Measurements from ENCODE around the gene C1orf210. TPM values are rescaled to one million over a fixed set of nuclear protein-coding genes. Genes with fewer than 3 reads are reported as not detected.

C1orf210 gene
- polyA plus RNA-seq, 2 of the 4 experiments (the other 2 are of a cell fraction): not detected

DNA sequence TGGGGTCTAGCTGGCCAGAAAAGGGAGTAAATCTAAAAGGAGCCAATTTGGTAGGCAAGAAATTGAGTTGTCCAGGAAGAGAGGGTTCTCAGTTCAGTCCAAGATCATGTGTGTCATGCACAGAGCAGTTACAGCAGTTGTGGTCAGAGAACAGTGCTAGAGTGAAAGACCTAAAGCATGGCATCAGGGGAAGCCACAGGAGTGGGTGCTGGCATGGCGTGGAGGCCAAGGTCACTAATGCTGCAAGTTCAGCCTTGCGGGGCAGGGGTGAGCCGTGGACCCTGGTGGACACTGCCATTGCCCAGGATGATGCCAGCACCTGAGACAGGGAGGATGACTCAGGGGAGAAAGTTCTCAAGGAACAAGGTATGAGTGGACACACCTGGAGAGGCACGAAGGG is 32.2 kb downstream of the C1orf210 start:
- no peak for TF ChIP-seq NR3C1 (IDR thresholded peaks at IDR 0.05)
- TF ChIP-seq, protein P1, sequence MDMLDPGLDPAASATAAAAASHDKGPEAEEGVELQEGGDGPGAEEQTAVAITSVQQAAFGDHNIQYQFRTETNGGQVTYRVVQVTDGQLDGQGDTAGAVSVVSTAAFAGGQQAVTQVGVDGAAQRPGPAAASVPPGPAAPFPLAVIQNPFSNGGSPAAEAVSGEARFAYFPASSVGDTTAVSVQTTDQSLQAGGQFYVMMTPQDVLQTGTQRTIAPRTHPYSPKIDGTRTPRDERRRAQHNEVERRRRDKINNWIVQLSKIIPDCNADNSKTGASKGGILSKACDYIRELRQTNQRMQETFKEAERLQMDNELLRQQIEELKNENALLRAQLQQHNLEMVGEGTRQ (IDR thresholded peaks at IDR 0.05): no peak
- TF ChIP-seq ZNF302 (CRISPR knock-in tag; IDR thresholded peaks at IDR 0.05): no peak
- TF ChIP-seq CBX8 (IDR thresholded peaks at IDR 0.05): no peak
- no peak for TF ChIP-seq HDAC2 (IDR thresholded peaks at IDR 0.05)
- TF ChIP-seq POLR2A (IDR thresholded peaks at IDR 0.05; ENCODE audit: low read length): no peak
- TF ChIP-seq CHD2 (IDR thresholded peaks at IDR 0.05; ENCODE audit: low read length, partially characterized antibody): no peak
- no peak for TF ChIP-seq MYC (IDR thresholded peaks at IDR 0.05; ENCODE audit: borderline replicate concordance, low read length)
- TF ChIP-seq CHD4 (IDR thresholded peaks at IDR 0.05; ENCODE audit: borderline replicate concordance): no peak
- no peak for TF ChIP-seq SREBF2 (IDR thresholded peaks at IDR 0.05)
- TF ChIP-seq JUNB (IDR thresholded peaks at IDR 0.05): no peak
- no peak for TF ChIP-seq HOXB13 (CRISPR knock-in tag; IDR thresholded peaks at IDR 0.05; ENCODE audit: low read depth)
- TF ChIP-seq, protein P2, sequence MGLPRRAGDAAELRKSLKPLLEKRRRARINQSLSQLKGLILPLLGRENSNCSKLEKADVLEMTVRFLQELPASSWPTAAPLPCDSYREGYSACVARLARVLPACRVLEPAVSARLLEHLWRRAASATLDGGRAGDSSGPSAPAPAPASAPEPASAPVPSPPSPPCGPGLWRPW (IDR thresholded peaks at IDR 0.05): no peak
- no peak for TF ChIP-seq JUN (IDR thresholded peaks at IDR 0.05)
- no peak for TF ChIP-seq RARB (CRISPR knock-in tag; IDR thresholded peaks at IDR 0.05)
- TF ChIP-seq CEBPB (IDR thresholded peaks at IDR 0.05): no peak
- no peak for TF ChIP-seq HOXA7 (CRISPR knock-in tag; IDR thresholded peaks at IDR 0.05)
- TF ChIP-seq, protein P3, sequence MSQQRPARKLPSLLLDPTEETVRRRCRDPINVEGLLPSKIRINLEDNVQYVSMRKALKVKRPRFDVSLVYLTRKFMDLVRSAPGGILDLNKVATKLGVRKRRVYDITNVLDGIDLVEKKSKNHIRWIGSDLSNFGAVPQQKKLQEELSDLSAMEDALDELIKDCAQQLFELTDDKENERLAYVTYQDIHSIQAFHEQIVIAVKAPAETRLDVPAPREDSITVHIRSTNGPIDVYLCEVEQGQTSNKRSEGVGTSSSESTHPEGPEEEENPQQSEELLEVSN (IDR thresholded peaks at IDR 0.05; ENCODE audit: borderline replicate concordance, low read depth): no peak
- no peak for TF ChIP-seq ZFP36 (IDR thresholded peaks at IDR 0.05; ENCODE audit: borderline replicate concordance, partially characterized antibody)
- TF ChIP-seq MAX (IDR thresholded peaks at IDR 0.05): no peak
- FAIRE-seq: no peak
- Histone ChIP-seq H3K4me2 (no peak overlapping the region), H3K27ac (no peak overlapping the region), H3K4me3 (no peak overlapping the region), H3K9me3 (peaks cover 3% of the 10 kb centered on the region; the same call in 1 of the 3 replicates), H3K4me1 (no peaks in the 10 kb centered on the region)
- ChIA-PET CTCF (no interaction called here), POLR2A (no interaction called here)
- no peak for DNase-seq (ENCODE audit: low read depth in 1 of 2, low spot score in 1 of 2)
- no peak for ATAC-seq
- 59% methylated on average over 3 of the region's 4 CpGs for WGBS (ENCODE audit: missing lambda C conversion rate)

DNA sequence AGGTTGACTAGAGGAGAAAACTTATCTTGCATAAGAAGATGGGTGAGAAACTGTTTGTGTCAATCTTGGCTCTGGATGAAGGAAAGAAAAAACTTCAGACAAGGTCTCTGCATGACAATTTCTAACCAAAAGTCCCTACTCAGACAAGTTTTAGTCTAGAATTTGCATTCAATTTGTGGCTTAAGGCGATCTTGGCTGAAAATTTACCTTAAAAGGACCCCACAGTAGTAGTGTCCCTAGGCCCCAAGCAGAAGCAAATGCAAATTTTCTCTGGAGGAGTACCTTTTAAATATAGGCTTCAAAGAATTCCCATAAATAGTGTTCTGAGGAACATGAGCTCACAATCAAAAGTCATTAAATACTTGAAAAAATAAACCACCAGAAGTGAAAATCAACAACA is 33.2 kb downstream of the C1orf210 start:
- FAIRE-seq (no peak), DNase-seq (ENCODE audit: low read depth in 1 of 2, low spot score in 1 of 2) (no peak), ATAC-seq (no peak)
- Histone ChIP-seq H3K4me1 (no peaks in the 10 kb centered on the region), H3K9me3 (peaks cover 2% of the 10 kb centered on the region; the same call in 1 of the 3 replicates), H3K4me3 (no peak overlapping the region), H3K4me2 (no peak overlapping the region), H3K27ac (no peak overlapping the region)
- ChIA-PET CTCF (interaction anchor here (0.6 kb wide), 1 partner anchor 642 kb away, joined by 3 read pairs; no protein-coding TSS in a partner anchor), POLR2A (no interaction called here)
- WGBS (ENCODE audit: missing lambda C conversion rate): 25% methylated on average over 1 of the region's 1 CpG
- TF ChIP-seq RAD21 (conservative IDR thresholded peaks at IDR 0.05 in 1 of 2, IDR thresholded peaks at IDR 0.05 in 1 of 2) (no peak), HDAC2 (IDR thresholded peaks at IDR 0.05) (no peak), JUN (IDR thresholded peaks at IDR 0.05) (no peak), POLR2AphosphoS2 (conservative IDR thresholded peaks at IDR 0.05; ENCODE audit: low read length) (no peak), HOXB13 (CRISPR knock-in tag; IDR thresholded peaks at IDR 0.05; ENCODE audit: low read depth) (no peak), ZC3H11A (IDR thresholded peaks at IDR 0.05) (no peak), ZNF302 (CRISPR knock-in tag; IDR thresholded peaks at IDR 0.05) (no peak), EHF (CRISPR knock-in tag; IDR thresholded peaks at IDR 0.05) (no peak), MAX (IDR thresholded peaks at IDR 0.05) (no peak), MAZ (IDR thresholded peaks at IDR 0.05; ENCODE audit: borderline replicate concordance, low read depth, low read length) (no peak), MYC (IDR thresholded peaks at IDR 0.05; ENCODE audit: borderline replicate concordance, low read length) (no peak), BCL3 (IDR thresholded peaks at IDR 0.05) (no peak)
- TF ChIP-seq, protein P3 (IDR thresholded peaks at IDR 0.05; ENCODE audit: borderline replicate concordance, low read depth): no peak
- TF ChIP-seq, protein P4, sequence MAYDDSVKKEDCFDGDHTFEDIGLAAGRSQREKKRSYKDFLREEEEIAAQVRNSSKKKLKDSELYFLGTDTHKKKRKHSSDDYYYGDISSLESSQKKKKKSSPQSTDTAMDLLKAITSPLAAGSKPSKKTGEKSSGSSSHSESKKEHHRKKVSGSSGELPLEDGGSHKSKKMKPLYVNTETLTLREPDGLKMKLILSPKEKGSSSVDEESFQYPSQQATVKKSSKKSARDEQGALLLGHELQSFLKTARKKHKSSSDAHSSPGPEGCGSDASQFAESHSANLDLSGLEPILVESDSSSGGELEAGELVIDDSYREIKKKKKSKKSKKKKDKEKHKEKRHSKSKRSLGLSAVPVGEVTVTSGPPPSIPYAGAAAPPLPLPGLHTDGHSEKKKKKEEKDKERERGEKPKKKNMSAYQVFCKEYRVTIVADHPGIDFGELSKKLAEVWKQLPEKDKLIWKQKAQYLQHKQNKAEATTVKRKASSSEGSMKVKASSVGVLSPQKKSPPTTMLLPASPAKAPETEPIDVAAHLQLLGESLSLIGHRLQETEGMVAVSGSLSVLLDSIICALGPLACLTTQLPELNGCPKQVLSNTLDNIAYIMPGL (CRISPR knock-in tag; IDR thresholded peaks at IDR 0.05; ENCODE audit: borderline replicate concordance): no peak
- TF ChIP-seq, protein P1 (IDR thresholded peaks at IDR 0.05): no peak
- TF ChIP-seq, protein P5, sequence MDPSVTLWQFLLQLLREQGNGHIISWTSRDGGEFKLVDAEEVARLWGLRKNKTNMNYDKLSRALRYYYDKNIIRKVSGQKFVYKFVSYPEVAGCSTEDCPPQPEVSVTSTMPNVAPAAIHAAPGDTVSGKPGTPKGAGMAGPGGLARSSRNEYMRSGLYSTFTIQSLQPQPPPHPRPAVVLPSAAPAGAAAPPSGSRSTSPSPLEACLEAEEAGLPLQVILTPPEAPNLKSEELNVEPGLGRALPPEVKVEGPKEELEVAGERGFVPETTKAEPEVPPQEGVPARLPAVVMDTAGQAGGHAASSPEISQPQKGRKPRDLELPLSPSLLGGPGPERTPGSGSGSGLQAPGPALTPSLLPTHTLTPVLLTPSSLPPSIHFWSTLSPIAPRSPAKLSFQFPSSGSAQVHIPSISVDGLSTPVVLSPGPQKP (IDR thresholded peaks at IDR 0.05; ENCODE audit: low read depth, low read length): no peak
- TF ChIP-seq, protein P6, sequence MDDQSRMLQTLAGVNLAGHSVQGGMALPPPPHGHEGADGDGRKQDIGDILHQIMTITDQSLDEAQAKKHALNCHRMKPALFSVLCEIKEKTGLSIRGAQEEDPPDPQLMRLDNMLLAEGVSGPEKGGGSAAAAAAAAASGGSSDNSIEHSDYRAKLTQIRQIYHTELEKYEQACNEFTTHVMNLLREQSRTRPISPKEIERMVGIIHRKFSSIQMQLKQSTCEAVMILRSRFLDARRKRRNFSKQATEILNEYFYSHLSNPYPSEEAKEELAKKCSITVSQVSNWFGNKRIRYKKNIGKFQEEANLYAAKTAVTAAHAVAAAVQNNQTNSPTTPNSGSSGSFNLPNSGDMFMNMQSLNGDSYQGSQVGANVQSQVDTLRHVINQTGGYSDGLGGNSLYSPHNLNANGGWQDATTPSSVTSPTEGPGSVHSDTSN (IDR thresholded peaks at IDR 0.05): no peak
